GM19099 (cell line): ENCODE data around the gene MT1M.

Experiments used
- POLR2A ChIP-seq: IDR thresholded peaks from 3 replicates; pipeline ENCODE4 v1.6.1; 2011; ENCODE audit warnings: low read depth; ENCODE audit not compliant: insufficient read length; ENCODE audit errors: extremely low read depth

The MT1M gene

GRCh38 chr16:56636616-56637413 is 4.4 kb downstream of the MT1M start:
- TF ChIP-seq POLR2A: no peak

- no peak for TF ChIP-seq POLR2A
Measured at GRCh38 chr16:56637814-56638750, 5.6 kb downstream of the MT1M start, which contains the start of gene MT1A. MT1A (plus strand) TSS chr16:56638666; CDS start chr16:56638739, 73 bp downstream.

DNA sequence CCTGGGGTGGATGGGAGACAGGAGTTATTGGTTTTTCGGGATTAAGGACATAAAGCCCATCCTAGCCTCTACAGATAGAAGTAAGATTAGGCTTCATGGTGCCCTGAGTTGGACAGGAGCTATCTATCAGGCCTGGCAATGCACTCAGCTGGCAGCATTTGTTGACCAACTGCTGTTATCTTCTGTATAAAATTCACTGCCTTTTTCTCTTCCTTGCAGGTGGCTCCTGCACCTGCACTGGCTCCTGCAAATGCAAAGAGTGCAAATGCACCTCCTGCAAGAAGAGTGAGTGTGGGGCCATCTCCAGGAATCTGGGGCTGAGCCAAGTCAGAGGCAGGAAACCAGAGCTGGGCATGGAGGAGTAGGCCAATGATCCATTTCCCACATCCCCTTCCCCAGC is 6.6 kb downstream of the MT1M start:
- TF ChIP-seq POLR2A: no peak

- no peak for TF ChIP-seq POLR2A
Measured at GRCh38 chr16:56640076-56640475, 7.6 kb downstream of the MT1M start.

DNA sequence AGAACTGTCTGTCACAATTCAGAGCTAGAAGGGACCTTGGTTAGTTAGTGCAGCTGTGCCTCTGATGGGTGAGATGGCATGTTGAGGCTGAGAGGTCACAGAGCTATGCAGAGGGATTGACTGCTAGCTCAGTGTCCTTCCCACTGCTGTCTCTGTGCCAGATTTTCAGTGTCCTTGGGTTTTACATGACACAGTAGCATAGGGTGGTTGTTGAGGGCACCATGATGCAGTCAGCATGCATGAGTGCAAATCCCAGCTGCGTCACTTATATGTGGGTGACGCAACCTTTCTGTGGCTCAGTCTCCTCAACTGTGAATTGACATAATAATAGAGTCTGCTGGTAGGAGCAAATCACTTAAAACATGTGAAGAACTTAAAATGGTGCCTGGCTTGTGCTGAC is 8.7 kb downstream of the MT1M start:
- TF ChIP-seq POLR2A: no peak

DNA sequence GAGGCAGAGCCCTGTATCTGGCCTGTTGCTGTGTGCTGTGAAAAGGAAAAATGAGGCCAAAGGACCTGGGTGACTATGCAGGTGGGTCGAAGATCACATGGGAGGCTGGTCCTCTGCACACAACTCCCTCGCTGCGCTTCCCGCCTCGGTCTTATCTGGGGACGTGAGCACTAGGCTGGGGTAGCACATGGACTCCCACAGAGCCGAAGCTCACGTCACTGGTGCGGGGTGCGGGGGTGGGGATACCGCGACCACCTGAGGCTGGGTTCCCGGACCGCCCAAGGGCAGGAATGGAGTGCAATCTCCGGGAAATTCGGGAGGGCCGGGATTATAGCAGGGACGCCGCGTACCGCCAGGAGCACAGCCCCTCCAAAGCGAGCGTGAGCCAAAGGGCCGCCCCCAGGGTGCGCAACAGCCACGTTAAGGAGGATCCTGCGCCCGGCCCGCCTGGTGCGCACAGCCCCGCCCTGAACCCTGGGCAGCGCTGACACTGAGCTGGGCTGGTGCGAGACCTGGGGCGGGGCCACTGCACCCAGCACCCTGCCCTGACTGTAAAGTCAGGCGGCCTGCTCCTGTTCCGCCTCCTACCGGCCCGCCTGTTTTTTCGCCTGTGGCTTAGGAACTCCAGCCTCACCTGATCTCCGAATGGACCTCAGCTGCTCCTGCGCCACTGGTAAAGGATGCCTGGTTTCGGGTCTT is 10.8 kb downstream of the MT1M start:
- TF ChIP-seq POLR2A: no peak

GRCh38 chr16:56643833-56644232 is 11.4 kb downstream of the MT1M start:
- TF ChIP-seq POLR2A: no peak

DNA sequence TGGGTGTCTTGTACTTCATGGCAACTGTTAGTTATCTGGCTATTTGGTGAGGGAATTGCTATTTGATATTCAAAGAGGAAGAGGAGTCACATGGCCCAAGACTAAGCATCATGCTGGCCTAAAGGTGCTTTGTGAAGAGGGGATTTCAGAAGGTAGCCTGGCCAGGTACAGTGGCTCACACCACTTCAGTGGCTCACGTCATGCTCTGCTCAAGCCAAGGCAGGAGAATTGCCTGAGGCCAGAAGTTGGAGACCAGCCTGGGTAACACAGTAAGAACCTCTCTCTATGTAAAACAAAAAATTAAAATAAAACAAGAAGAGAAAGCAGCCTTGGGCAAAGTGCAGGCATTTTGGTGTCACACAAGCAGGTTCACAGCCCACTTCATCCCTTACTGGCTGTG is 12.9 kb downstream of the MT1M start:
- TF ChIP-seq POLR2A: no peak

DNA sequence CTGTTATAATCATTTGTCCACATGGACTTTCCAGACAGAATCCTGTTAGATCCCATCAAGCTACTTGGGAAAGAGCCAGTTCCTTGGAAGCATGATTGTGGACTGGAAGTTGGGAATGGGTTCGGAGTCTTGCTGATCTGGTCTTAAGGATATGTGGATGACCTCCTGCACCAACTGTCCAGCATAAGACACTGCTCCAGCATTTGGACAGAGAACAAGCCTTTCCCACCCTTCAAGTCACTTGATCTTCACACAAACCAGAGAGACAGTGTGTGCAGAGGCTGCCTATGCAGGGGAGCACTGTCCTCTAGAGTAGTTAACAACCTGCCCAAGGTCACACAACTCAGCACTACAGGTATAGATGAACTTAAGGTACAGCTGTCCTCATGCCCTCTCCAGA is 13.4 kb downstream of the MT1M start:
- no peak for TF ChIP-seq POLR2A

GRCh38 chr16:56647641-56648431 is 15.4 kb downstream of the MT1M start:
- TF ChIP-seq POLR2A: no peak

- TF ChIP-seq POLR2A: no peak
Measured at GRCh38 chr16:56649271-56649670, 16.8 kb downstream of the MT1M start.

- no peak for TF ChIP-seq POLR2A
Measured at GRCh38 chr16:56649820-56650219, 17.4 kb downstream of the MT1M start.

- no peak for TF ChIP-seq POLR2A
Measured at GRCh38 chr16:56651586-56651985, 19.1 kb downstream of the MT1M start, which contains the start of gene MT1B. MT1B (plus strand) TSS chr16:56651886; CDS start chr16:56651954, 68 bp downstream.

- no peak for TF ChIP-seq POLR2A
Measured at GRCh38 chr16:56652600-56652999, 20.1 kb downstream of the MT1M start.

- TF ChIP-seq POLR2A: no peak
Measured at GRCh38 chr16:56653218-56653617, 20.8 kb downstream of the MT1M start.
